H7 (cell line): ENCODE measurements around the gene RAB38. TPM values are rescaled to one million over a fixed set of nuclear protein-coding genes. Genes with fewer than 3 reads are reported as not detected.

Experiments
- DNase-seq: peaks from one replicate; pipeline ENCODE4 v3.0.0; 2012
- H3K27me3 ChIP-seq: 2 replicates; pipeline ENCODE4 v1.6.0; 2011; ENCODE audit warnings: mild to moderate bottlenecking, low read length; ENCODE audit not compliant: control insufficient read depth, insufficient read depth
- H3K36me3 ChIP-seq: replicated peaks from 2 replicates; pipeline ENCODE4 v1.5.1; 2011; ENCODE audit warnings: low read length; ENCODE audit not compliant: control insufficient read depth, insufficient read depth
- H3K4me3 ChIP-seq: 2 replicates; pipeline ENCODE4 v1.5.1; 2011; ENCODE audit warnings: low read depth, mild to moderate bottlenecking, control low read depth, low read length, moderate library complexity; ENCODE audit not compliant: insufficient read depth
- total RNA-seq: library from RNA; depleted of rRNA; stranded (reverse); fragments of >200 nt; shearing (Covaris generic); gene quantifications from 2 replicates; pipeline ENCODE4 v1.2.3, GENCODE V29; 2014

The RAB38 gene
- total RNA-seq, 1 experiment from 2014 or later, result 17.0 TPM

DNA sequence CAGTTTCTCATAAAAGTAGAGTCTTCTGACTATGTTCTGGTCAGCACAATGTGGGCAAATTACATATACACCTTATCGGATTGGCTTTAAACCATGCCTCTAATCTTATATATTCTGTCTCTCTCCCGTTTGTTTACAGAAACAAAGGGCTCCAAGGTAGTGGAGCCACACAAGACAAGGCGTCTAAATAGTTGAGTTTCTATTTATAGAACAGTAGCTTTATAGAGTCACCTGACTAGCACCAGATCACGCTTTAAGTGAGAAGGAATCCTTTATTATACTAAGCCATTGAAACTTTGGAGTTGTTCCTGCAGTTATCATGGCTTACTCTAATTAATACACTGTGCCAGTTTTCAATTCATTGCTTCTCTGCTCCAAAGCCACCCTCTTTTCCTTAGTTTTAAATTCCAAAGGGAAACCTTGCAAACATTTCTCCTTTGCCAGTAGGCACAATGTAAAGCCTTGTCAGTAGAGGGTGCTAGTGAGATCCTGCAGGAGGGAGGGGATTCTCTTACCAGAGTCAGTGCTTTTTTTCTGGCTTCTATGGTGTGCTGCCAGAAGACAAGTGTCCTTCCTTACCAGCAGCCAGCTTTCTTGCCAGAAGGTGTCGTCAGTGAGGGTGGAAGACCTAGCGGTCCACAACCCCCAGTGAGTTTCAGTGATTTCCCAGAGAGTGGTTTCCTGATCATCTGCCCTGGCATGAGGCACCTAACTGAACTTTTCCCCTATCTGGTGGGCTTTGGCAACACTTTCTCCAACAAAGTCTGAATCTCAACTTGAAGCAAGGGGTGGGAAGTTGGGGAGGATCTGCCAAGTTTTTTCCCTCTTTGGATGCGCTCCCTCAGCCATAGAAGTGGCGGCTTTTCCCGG is 71.7 kb downstream of the RAB38 start:
- H3K27me3 ChIP-seq, result no peaks in the 10 kb centered on the region
- DNase-seq, result peak; percentile 55
- no peak overlapping the region for H3K4me3 ChIP-seq
- no peaks in the 10 kb centered on the region for H3K36me3 ChIP-seq

DNA sequence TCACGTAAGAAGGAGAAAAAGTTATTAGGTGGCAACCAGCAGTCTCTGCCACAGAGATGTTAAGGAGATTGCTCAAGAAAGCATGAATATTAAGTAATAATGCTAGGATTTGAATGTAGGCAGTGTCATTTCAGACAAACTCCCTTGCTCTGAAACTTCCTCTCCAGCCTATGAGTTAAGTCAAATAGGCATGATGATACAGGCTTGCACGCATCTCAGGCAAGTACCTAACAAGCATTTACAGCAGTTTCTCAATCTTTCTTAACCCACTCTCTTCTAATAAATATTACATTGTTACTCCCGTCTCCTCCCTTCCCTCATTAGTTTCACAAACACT is 72.7 kb downstream of the RAB38 start:
- no peaks in the 10 kb centered on the region for H3K36me3 ChIP-seq
- no peaks in the 10 kb centered on the region for H3K27me3 ChIP-seq
- no peak overlapping the region for H3K4me3 ChIP-seq
- no peak for DNase-seq

DNA sequence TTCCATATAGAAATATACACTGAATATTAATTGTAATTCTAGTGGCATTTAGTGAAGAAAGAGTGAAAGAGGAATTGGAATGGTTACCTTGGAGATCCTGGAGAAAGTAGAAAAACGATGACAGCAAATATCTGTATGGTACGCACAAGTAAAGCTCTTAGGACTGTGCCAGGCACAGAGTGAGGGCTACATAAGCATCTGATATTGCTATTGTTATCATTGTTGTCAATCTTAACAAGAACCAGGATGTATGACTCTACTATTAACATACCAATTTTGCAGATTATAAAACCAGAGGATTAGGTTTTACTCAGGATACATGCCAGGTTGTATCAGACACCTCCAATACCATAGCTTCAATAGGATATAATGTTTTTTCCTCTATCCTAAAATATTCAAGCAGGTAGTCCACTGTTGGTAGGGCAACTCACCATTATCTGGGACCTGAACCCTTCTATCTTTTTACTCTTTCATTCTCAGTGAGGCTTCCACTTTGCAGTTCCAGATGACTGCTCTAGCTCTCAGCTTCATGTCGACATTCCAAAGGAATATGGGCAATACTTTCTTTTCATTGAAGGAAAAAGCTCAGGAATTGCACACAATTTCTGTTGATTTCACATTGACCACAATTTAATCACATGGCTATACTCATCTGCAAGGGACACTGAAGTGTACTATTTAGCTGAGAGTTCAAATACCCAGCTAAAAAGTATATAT is 73.2 kb downstream of the RAB38 start:
- no peaks in the 10 kb centered on the region for H3K27me3 ChIP-seq
- H3K4me3 ChIP-seq, result no peak overlapping the region
- H3K36me3 ChIP-seq, result no peaks in the 10 kb centered on the region
- no peak for DNase-seq

DNA sequence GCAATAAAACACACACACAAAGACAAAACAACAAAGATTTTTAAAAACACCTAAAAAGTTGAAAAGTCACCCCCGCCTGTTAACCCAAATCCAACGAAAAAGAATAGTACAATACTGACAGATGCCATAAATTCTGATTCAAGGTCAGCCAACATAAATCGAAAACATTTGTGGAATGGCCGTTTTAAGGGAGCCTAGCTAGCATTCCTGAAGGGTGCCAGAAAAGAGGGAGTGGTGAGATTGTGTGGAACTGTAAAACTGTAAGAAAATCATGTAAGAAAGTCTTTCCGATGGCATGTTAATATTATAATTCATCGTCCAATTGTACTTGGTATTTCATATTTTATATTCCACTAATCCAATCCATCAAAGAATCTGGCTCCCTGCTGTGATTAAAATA is 75.1 kb downstream of the RAB38 start:
- Histone ChIP-seq H3K27me3 (no peaks in the 10 kb centered on the region), H3K36me3 (no peaks in the 10 kb centered on the region), H3K4me3 (no peak overlapping the region)
- no peak for DNase-seq

DNA sequence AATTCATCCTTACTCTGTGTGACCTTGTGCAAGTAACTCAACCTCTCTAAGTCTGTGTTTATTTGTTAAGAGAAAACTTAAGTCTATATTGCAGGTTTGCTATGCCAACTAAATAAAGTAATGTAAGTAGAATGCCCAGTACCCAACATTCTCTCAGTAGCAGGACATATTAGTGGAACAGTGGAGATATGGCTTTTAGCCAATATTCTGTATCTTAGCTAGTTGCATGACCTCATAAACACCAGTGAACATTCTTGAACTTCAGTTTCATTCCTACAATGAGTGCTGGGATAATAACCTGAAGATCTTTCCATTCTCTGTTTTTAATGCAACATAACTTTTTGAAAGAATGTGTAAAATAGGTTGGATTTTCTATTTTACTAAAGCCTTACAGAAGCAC is 77.0 kb downstream of the RAB38 start:
- no peak overlapping the region for H3K4me3 ChIP-seq
- H3K36me3 ChIP-seq, result no peaks in the 10 kb centered on the region
- H3K27me3 ChIP-seq, result no peaks in the 10 kb centered on the region
- DNase-seq, result no peak

DNA sequence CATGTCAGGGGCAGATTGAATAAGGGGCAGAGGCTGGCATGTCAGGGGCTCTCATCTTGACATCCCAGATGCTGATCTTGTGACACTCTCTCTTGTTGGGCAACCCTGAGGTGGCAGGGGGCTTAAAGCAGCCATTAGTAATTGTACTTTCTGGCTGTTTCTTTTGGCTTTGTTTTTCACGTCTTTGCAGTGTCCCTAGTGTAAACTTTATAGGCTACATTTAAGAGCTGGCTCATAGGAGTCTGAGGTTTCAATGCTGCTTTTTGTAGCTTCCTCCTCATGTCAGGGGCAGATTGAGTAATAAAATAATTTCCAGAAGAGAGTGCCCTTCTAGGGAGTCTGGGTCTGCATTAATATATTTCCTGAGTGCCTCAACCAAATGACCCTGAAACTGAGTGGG is 86.1 kb downstream of the RAB38 start:
- H3K27me3 ChIP-seq, result no peaks in the 10 kb centered on the region
- DNase-seq, result no peak
- no peaks in the 10 kb centered on the region for H3K36me3 ChIP-seq
- no peak overlapping the region for H3K4me3 ChIP-seq

DNA sequence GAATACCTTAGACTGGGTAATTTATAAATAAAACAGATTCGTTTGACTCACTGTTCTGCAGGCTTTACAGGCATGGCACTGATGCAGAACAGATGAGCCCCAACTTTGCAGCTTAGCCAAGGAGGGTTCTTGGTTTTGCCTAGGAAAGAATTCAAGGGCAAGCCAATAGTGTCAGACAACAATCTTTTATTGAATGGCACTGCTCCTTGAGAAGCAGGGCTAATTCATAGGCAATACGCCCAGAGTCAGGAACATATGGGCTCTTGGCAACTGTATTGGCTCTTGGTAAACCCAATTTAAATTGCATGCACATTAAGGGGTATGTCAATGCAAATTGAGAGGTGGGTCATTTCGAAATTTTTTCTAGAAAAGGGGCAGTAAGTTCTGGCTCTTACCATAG is 87.9 kb downstream of the RAB38 start:
- H3K36me3 ChIP-seq, result no peaks in the 10 kb centered on the region
- no peak overlapping the region for H3K4me3 ChIP-seq
- no peak for DNase-seq
- no peaks in the 10 kb centered on the region for H3K27me3 ChIP-seq

DNA sequence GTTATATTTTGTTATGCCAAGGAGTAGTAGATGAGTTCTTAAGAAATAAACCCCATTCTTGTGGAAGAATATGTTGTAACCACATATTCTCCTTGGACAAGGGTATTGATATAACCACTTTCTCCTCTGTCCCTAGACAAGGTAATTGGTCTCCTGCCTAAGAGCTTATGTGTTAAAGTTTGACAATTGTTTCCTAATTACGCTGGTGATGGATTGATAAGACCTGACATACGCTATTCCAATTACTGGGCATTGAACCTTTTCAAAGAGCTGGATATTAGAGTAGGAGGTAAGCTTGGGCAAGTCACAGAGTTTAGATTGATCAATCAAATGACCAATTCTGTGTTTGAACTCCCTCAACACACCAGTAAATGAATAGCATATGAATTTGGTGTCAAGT is 88.9 kb downstream of the RAB38 start:
- no peak for DNase-seq
- Histone ChIP-seq H3K36me3 (no peaks in the 10 kb centered on the region), H3K4me3 (no peak overlapping the region), H3K27me3 (no peaks in the 10 kb centered on the region)

DNA sequence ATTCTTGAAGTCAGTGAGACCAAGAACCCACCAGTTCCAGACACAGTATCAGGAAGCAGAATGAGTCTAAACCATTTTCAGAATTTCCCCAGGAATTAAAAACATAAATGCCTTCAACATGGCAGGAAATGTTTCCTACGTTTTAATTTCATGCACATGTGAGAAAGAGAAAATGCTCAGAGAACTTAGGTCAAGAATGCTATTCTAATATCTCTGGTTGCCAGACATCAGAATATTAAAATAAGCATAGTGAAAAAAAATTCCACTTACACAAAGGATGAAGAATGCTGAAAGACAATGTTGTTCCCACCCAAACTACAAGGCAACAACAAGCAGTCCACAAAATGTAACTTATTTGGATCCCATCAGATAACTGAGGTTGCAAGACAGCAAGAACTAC is 104.8 kb downstream of the RAB38 start:
- H3K4me3 ChIP-seq, result no peak overlapping the region
- no peaks in the 10 kb centered on the region for H3K27me3 ChIP-seq
- H3K36me3 ChIP-seq, result no peaks in the 10 kb centered on the region
- no peak for DNase-seq

DNA sequence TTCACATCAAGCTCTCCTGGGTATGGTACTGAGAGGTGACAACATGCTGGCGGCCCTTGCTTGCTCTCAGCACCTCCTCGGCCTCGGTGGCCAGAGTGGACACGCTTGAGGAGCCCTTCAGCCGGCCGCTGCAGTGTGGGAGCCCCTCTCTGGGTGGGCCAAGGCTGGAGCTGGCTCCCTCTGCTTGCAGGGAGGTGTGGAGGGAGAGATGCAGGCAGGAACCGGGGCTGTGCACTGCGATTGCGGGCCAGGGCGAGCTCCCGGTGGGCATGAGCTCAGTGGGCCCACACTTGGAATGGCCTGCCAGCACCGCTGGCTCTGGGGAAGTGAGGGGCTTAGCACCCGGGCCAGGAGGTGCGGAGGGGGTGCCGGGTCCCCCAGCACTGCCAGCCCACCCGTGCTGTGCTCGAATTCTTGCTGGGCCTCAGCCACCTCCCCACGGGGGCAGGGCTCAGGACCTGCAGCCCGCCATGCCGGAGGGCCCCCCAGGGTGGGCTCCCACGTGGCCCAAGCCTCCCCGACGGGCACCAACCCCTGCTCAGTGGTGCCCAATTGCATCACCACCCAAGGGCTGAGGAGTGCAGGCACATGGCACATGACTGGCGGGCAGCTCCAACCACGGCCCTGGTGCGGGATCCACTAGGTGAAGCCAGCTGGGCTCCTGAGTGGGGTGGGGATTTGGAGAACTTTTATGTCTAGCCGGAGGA is 106.2 kb downstream of the RAB38 start:
- Histone ChIP-seq H3K4me3 (no peak overlapping the region), H3K36me3 (no peaks in the 10 kb centered on the region)

DNA sequence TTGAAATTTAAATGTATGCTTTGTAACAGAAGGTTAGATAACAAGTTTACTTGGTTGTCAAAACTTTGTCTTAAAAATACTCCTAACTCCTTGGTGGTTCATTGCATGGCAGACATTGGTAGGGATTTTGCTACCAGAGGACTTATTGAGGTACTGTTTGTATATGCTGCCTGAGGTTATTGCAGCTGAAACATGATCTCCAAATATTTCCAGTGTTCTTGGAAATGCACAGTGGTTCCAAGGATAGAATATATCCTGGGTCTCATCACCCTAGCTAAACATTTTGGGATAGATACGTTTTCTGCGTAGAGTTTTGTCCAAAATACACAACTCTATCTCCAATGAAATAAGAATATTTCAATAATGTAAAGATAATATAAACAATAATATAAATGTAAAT is 109.2 kb downstream of the RAB38 start:
- Histone ChIP-seq H3K4me3 (no peak overlapping the region), H3K27me3 (no peaks in the 10 kb centered on the region), H3K36me3 (no peaks in the 10 kb centered on the region)
- no peak for DNase-seq

More for the DNA sequence above, 106.2 kb downstream of the RAB38 start:
- DNase-seq, result no peak
- H3K27me3 ChIP-seq, result no peaks in the 10 kb centered on the region

DNA sequence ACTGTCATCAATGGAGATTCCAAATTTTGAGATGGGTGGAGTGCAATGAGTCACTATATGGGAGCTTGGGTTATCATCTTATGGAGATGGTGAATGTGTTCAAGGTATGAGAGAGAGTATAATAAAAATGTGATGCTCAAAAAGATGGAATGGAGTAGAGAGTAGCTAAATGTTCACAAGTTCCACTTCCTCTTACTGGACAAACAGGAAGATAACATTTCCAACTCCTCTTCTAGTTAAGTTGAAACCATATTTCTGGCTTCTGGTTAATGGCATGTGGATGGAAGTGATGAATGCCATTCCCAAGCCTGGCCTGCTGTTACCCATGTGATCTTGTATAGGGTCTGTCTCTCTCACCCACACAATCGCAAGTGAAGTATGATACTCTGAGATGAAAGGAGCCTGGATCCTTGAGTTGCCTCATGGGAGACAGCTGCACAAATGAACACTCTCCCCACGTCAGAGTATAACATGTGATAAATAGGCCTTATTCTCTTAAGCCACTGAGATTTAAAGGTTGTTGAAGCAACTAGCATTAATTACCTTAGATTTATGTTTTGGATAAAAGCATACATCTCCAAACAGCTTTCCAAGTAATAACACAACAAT is 111.0 kb downstream of the RAB38 start:
- Histone ChIP-seq H3K36me3 (no peaks in the 10 kb centered on the region), H3K27me3 (no peaks in the 10 kb centered on the region), H3K4me3 (no peak overlapping the region)
- DNase-seq, result no peak
